SK-N-DZ (cell line): ENCODE data around the gene LIN37. TPM values are rescaled to one million over a fixed set of nuclear protein-coding genes. Genes with fewer than 3 reads are reported as not detected.
A peak's percentile ranks its signal among the peaks of the same experiment; 100 is the strongest.

Experiments used
- DNase-seq: peaks from one replicate; pipeline ENCODE4 v3.0.0-alpha.2; 2015; ENCODE audit warnings: low spot score
- polyA plus RNA-seq, 2 experiments: library from polyadenylated mRNA; depleted of rRNA; stranded (reverse); fragments of >200 nt; gene quantifications; 2 replicates each; pipeline ENCODE4 v1.2.3, GENCODE V29; 2014

LIN37 gene, protein sequence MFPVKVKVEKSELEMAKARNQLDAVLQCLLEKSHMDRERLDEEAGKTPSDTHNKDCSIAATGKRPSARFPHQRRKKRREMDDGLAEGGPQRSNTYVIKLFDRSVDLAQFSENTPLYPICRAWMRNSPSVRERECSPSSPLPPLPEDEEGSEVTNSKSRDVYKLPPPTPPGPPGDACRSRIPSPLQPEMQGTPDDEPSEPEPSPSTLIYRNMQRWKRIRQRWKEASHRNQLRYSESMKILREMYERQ
- polyA plus RNA-seq (2014; cell fraction: cytosol; rRNA removed), result 8.2 and 11.0 TPM in 2 replicates
- polyA plus RNA-seq (2014; cell fraction: nucleus; rRNA removed), result 40.1 and 53.4 TPM in 2 replicates

DNA sequence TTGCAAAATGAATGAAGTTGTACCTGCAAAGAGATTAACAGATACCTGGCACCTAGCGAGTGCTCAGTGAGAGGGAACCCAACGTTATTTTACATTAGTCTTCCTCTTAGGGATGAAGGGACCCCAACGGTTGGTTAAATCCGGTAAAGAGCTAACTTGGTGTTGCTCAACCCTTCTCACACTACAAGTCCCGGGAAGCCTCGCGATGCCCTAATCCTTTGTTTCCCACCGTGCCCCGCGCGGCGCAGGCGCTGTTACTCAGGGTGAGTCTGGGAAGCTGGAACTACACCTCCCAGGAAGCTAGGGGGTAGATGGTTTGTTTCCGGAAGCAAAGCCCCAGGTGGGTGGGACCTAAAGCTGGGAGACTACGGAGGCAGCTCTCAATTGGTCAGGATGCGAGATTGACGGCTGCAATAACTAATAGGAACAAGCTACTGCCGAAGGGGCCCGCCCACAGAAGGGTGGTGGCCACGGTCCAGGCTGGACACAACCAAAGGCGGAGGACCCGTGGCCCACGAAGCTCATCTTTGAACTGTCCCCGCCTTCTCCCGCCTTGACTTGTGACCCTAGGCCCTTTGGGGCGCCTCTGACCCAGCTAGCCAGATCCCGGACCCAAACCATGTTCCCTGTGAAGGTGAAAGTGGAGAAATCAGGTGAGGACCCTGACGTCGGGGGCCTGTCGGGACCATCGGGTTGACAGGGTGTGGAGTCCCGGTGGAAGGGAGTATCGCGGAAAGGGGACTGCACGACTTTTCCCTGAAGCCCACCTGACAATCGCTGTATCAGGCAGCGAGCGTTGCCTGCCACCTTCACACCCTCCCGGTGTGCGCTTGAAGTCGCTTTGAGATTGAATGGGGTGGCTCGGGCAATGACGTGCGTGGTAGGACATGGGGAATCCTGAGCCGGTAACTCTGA lies at the start of gene LIN37:
LIN37 (plus strand) TSS at position 471 of the 915 bp plus-strand sequence; CDS start at position 620, 149 bp downstream.
- DNase-seq, result peak; percentile 98

DNA sequence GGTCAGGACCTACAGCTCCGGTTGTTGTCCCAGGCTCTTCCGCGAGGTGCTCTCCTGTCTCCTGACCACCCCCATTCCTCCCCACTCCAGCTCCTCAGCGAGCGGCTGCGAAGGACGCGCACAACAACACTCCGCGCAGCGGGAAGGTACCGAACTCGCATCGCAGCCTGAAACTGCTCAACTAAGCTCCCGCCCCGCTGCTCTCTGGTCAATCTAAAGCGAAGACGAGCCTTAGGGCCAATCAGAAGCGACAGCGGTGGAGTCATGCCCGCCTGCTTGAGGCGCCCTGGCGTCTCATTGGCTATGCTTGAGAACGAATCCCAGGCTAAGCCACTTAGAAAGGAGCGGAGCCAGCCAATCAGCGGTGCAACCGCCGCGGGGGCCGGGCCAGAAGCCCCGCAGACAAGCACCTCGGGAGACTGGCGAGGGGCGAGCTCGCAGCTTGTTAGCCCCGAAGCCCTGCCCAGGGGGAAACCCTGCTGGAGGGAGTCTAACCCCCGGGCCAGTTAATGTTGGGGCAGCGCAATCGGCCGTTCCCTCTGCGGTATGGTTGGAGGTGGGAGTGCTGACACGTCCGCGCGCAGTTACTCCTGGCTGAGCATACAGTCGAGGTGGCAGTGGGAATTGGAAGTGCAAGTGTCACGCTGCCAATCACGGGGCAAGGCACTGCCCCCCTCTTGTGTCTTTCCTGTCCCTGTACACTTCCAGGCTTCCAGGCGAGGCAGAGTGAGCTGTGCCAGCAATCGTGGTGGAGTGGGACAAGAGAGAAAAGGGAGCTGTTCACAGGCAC lies 46.0 kb upstream of the LIN37 start:
- DNase-seq, result peak; percentile 98

DNA sequence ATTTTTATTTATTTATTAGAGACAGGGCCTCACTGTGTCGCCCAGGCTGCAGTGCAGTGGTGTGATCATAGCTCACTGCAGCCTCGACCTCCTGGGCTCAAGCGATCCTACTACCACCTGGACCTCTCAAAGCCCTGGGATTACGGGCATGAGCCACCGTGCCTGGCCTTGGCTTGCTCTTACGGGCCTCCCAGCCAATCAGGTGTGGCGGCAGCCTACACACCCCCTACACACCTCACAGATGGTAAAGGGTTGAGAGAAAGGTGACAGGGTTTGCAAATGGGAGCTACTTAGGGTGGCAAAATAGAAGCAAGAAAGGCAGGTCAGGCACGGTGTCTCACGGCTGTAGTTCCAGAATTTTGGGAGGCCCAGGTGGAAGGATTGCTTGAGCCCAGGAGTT lies 45.0 kb upstream of the LIN37 start:
- no peak for DNase-seq

DNA sequence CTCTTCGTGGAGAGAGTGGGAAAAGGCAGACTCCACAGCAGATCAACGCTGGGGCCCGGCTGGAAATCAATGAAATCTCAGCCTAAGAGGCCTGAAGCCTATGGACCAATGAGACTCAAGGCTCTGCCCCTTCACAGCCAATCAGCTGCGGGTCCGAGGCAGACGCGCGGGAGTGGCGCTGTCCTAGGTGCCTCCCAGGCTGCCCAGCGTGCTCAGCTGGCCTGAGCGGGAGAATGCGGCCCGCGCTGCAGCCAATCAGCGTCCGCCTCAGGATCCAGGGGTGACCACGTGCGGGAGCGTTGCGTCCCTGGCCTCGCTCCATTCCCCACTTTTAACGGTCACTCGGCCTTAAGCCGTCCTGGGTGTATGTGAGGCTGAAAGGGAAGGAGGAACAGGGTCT lies 44.2 kb upstream of the LIN37 start, which contains the start of gene ZBTB32:
ZBTB32 (plus strand) TSS at position 341 of the 400 bp plus-strand sequence. CDS start 10,069 bp downstream, outside the sequence.
- peak; percentile 46 for DNase-seq

DNA sequence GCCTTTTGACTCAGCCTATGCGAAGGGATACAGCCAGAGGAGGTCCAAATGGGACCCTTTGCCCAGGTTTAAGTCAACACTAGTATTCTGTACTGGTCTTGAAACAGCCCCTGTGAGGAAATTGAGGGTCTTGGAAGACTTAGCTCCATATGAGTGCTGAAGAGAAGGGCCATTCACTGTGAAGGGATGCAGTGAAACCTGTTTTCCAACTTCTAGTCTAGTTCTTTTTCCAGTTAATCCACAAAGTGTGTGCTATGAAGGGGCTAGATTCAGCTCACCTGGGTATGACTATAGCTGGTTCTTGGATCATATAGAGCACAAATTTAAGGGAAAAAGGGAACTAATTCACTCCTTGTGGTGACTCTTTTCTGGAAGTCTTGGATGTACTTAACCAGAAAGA lies 40.0 kb upstream of the LIN37 start:
- no peak for DNase-seq

DNA sequence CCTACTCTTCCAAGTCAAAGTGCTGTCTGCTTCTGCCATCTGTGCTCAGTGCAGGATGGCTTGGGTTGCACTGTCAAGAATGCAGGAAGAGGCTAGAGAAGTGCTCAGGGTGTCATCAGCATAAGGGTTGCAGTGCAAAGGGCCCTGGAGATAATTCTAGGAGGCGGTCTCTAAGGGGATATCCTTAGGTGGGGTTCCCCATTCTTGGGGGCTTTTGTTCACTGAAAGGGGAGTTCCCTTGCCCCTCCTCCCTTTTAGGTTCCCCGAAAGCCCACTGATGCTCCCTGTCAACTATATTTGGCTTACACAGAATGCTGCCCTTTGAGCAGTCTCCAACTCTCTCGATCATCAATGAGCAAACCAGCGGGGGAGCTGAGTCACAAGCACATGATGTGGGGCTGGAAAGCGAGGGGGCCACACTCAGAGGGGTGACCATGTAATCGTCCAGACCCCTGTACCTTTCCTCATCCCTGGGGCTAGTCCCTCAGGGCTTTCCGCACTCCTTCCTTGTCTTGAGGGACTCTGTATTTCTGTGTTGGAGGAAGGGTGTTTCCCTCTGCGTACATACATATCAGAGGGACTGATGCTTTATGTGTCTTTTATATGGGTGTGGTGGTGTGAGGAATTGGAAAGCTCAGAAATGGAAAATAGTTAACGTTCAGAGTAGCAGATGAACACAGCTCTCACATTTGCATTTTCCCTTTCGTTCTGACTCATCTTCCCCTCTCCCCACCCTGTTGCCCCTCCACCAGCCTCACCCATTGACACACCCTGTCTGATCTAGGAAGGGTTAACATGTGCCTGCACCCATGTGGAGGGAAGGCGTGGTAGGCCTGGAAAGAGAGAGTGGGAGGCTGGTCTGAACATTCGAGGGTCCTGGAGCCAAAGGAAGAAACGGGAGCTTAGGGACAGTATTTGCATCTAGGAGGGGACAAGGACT lies 37.3 kb upstream of the LIN37 start:
- DNase-seq, result no peak

DNA sequence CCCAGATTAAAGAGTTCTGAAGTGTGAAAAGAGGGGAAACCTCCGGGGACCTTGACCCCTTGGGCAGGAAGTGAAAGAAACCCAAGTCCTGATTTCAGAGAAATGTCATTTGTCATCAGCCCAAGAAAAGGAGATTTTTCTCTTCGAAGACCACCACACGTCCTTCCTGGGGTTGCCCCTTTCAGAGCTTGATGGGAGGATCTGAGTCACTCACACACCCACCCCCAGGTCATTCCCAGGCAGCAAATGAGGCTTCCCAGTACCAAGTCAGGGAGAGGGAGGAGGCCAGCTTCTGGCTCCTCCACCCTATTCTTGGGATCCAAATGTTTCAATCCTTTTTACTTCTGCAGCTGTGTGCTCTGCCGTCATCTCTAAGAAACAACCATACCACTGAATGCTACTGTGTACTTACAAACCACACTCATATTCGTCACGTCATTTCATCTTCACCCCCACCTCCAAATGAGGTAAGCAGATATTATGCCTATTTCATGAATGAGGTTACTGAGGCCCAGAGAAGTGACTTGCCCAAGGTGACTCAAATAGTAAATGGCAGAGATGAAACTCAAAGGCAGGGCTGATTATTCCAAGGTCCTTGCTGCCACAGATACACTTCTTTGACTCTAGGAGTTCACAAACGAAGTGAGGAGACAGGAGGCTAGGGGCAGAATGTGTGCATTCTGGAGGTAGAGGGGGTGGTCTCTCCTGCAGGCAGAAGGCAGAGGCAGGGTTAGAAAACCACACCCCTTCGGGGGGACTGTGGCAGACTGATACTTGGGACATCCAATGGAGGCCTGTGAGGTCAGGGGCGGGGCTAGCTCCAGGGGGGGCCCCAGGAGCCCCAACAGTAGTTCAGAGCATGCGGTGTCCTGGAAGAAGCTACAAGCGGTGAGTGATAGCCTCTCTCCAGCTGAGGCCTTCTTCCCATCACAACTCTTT lies 35.5 kb upstream of the LIN37 start:
- DNase-seq, result no peak

DNA sequence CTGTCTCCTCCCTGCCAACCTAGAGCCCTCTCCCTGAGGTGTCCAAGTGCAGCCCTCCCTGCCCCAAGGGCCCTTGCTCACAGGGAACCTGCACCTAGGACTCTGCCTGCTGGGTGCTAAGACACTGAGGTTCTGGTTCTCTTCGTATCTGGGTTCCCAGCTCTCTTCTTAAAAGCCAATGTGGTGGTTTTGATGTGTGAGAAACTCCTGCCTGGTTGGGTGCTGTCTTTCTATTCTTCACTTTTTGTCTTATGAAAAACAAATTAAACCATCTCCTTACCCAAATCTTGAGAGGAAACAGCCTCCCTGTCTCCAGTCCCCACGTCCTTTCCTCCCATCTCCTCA lies 34.9 kb upstream of the LIN37 start:
- DNase-seq, result no peak

DNA sequence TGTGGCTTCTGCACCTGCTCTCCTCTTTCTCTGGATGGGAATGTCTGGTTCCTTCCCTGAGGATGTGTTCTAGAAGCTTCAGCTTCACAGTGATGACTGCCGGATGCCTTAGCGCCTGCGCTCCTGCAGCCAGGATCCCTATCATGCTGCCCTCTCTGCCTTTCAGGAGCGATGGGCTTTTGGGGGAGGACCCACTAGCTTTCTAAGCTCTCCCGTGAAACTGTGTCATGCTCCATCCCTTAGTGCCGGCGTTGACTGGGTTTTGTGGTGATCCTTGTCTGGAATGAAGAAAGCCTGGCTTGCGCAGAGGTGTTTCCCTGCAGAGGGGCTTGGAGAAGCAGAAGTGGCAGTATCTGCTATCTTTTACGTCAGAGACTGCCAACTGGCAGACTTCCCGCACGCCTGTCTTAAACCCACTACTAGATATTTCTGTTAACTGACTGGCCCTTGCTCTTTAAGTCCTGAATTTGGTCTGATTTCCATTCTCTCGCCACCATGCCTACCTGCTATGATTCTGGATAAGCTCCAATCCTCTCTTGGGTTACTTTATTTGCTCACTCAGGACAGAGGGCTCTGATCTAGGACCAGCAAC lies 34.4 kb upstream of the LIN37 start:
- no peak for DNase-seq

DNA sequence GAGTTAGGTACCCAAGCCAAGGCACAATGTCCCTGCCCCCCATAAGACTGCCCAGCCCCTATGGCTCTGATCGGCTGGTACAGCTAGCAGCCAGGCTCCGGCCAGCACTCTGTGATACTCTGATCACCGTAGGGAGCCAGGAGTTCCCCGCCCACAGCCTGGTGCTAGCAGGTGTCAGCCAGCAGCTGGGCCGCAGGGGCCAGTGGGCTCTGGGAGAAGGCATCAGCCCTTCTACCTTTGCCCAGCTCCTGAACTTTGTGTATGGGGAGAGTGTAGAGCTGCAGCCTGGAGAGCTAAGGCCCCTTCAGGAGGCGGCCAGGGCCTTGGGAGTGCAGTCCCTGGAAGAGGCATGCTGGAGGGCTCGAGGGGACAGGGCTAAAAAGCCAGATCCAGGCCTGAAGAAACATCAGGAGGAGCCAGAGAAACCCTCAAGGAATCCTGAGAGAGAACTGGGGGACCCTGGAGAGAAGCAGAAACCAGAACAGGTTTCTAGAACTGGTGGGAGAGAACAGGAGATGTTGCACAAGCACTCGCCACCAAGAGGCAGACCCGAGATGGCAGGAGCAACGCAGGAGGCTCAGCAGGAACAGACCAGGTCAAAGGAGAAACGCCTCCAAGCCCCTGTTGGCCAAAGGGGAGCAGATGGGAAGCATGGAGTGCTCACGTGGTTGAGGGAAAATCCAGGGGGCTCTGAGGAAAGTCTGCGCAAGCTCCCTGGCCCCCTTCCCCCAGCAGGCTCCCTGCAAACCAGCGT lies 33.6 kb upstream of the LIN37 start:
- no peak for DNase-seq

DNA sequence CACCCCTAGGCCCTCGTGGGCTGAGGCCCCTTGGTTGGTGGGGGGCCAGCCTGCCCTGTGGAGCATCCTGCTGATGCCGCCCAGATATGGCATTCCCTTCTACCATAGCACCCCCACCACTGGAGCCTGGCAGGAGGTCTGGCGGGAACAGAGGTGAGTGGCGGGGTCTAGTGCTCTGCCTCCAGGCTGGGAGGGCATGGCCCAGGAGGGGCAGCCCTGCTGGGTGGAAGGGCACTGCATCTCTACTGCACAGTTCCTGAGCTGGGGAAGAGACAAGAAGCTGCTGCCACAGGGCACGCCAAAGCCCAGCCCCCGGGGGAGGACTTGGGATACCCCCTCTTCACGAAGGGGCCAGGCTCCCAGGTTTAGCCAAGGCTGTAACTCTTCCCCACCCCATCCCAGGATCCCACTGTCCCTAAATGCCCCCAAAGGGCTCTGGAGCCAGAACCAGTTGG lies 33.0 kb upstream of the LIN37 start:
- DNase-seq, result no peak

DNA sequence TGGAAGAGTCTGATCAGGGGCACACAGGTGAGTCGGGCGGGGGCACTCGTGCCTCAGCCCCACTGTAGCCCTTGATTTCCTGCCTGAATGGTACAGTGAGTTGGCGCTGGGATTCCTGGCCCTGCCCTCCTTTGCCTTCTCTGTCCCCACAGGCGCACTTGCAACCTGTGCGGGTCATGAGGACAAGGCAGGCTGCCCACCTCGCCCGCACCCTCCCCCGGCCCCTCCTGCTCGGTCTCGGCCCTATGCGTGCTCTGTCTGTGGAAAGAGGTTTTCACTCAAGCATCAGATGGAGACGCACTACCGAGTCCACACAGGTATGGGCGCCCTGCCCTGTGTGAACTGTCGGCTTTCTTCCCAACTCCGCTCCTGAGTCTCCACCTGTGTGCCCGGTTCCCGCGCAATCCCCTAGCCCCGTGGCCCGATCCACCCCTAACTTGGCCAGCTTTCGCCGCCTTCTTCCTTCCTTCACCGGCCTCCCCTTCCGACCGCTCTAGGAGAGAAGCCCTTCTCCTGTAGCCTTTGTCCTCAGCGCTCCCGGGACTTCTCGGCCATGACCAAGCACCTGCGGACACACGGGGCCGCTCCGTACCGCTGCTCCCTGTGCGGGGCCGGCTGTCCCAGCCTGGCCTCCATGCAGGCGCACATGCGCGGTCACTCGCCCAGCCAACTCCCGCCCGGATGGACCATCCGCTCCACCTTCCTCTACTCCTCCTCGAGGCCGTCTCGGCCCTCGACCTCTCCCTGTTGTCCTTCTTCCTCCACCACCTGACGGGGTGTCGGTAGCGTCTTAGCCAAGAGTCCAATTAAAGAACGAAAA lies 32.2 kb upstream of the LIN37 start:
- no peak for DNase-seq

DNA sequence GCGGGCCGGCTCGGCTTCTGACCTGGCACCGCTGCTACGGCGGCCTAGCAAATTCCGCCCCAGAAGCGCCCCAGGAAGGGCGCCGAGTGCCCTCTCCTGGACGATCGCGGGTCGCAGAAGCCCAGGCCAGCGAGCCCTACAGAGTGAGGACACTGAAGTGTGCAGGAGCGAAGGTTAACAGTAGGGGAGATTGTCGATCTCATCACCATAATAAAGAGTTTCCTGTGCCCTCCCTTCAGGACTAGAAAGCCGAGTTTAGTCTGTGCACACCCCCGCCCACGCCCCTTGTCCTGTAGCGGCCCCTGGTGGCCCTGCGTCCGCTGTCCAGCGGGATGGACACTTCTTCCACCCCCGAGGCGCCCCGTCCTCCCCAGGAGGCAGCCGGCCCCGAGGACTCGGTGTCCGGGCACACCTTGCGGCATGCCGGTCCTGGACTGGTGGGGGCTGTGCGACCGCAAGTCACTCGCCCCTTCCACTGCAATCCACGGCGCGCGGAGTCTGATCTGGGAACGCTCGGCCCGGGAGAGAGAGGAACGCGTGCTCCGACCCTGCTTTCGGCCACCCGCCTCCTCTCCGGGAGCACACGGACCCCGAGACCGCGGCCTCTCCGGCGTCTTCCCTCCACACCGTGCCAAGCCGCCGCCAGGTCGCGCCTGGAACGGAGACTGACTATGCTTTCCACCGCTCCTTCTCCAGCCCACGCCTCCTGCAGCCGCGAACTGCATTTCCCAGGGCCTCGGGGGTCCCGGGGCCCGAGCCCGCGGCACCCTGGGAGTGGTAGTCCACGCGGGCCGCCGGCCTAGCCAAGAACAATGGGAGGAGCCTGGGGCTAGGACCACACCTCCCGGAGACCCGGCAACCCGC lies 31.3 kb upstream of the LIN37 start:
- peak; percentile 94 for DNase-seq

DNA sequence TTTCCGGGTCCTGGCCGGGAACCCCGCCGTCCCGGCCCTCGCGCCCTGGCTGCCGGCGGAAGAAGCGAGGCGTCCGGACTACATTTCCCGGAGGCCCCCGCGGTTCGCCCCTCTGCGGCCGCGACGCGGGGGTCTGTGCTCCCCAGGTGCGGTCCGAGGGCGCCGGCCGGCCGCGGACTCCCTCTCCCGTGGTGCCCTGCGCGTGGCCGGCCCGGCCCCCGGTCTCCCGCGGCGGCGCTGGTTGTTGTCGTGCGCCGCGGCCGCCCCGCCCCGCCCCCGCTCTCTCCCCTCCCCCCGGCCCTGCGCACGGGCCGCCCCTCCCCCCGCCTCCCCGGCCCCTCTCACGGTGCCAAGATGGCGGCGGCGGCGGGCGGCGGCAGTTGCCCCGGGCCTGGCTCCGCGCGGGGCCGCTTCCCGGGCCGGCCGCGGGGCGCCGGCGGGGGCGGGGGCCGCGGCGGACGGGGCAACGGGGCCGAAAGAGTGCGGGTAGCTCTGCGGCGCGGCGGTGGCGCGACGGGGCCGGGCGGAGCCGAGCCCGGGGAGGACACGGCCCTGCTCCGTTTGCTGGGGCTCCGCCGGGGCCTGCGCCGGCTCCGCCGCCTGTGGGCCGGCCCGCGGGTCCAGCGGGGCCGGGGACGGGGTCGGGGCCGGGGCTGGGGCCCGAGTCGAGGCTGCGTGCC lies 30.6 kb upstream of the LIN37 start, which contains the start of gene KMT2B:
KMT2B (plus strand) TSS at position 339 of the 680 bp plus-strand sequence; CDS start at position 355, 16 bp downstream.
- DNase-seq, result no peak

DNA sequence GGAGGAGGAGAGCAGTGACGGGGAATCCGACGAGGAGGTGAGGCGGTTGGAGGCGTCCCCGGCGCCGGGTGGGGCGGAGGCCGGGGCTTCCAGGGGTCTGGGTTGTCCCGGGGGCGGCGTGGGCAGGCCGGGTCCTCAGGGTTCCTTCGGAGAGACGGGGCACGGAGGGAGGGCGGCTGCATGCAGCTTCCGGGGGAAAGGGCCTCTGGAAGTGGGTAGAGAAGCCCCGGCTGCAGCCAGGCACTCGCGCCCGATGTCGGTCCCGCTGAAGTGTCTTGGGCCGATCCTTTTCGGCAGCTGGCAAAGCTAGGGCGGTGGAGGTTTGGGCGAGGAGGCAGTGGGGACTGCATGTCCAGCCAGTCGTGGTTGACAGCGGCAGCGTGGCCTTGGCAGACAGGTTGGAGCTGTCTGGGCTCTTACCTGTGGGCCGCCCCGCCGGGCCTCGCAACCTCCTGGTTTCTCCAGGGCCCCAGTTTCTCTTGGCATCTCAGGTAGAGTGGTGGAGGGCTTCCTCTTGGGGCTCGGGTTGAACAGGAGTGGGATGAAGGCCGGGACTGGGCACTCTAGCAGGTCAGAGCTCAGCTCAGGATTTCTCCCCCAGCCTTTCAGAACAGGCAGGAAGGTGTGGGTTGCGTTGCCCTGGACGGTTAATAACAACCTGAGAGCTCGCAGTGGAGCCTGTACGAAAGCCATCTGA lies 29.9 kb upstream of the LIN37 start:
- no peak for DNase-seq
